GM19035 (cell line): Measurements from ENCODE around the gene RPL27A.

Experiments used
- ATAC-seq: cut with Tn5 transposase; IDR thresholded peaks from one replicate; pipeline ENCODE4 v1.9.1; 2021; ENCODE audit not compliant: unreplicated experiment

Gene RPL27A

DNA sequence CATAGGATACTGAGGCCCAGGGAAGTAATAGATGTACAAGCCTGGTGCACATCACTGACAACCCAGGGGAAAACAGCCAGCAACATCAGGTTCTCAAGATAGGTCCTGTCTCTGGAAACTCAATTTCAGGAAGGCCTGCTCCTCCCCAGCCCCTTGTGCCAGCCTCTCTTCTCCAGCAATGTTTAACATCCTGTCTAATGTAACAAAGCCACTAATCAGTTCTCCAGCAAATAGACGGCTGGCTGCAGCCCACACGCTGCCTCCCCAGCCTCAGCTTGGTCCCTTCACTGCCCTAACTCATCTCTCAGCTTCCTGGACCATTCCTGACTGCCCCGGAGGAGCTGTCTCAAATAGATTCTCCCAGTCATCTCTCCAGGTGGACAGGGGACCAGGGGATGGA is 37.8 kb downstream of the RPL27A start:
- no peak for ATAC-seq

DNA sequence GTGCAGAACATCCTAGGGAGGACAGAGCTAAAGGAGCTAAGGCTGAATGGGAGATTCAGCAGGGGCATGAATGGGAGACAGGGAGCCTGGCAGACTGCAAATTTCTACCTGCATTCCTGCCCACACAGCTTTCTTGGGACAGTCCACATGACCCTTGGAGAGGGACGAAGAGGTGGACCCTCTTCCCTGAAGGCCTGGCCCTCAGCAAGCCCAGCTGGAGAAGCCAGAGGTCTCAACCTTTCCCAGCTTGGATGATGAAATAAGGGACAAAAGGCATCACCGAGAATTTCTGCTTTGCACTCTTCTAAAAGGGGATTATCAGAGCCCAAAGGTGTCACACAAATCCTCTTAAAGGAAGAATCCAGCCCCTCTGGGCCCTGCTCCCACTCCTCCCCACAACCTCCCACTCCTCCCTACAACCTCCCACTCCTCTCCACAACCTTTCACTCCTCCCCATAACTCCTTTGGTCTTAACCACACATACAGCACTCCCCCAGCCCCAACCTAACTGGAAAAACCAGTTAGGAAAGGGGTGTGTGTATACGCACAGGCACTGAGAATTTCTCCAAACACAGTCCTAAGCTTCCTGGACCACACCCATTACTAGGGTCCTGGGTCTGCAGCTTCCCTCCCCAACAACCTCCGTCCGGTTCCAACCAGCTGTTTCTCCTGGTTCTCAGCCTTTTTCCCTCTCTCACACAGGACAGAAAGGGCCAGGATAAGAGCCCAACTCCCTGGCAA is 38.4 kb downstream of the RPL27A start:
- no peak for ATAC-seq

DNA sequence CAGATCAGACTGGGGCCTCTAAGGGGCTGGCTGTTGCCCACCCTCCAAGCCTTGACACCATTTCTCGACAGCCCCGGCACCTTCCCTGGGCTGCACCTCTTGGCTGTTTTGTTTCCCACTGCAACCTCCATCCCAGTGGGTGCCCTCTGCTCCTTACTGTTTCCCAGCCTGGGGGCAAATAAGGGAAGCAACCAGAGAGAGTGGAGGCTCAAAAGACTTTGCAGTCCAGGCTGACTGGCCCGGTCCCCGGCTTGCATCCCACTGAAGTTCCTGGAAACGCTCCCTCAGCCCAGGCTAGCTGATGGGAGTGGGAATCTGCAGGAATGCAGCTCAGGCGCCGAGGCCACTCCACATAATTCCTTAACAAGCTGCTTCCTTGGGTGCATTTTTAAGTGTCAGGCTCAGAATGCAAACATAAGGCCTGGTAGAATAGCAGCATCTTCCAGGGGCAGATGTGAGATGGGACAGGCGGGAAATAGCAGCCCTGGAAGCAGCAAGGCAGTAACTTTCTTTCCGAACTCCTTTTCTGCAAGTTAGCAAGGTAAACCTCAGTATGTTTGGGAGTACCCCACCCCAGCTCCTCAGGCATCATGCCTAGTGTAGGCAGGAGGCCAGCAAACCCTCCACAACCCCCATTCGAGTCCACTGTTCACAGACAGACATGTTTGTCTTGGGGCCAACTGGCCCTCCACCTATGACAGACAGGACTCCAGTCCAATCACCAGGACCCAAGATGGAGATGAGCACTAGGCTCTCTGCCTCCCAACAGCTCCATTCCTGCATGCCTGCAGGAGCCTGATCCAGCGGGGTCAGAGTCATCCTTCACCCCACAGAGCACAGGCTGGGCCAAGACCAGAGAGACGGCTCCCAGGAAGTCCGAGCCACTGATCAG is 39.3 kb downstream of the RPL27A start:
- no peak for ATAC-seq

DNA sequence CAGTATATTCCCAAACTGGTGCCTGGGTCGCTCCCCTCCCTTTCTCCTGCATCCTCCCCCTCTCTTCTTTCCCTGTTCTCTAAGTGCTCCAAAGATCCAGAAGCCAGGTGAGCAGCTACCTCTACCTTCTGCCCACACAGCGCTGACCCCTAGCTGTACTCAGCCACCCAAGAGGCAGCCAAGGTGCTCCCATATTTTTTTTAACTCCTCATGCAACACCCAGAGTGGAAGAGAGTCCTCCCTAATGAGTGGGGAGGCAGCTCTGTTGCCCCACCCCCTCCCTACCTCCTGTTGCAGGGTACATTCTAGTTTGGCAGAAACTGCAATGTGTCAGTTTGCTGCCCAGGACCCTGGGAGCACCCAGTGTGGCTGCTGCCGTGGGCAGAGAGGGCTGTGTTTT is 40.2 kb downstream of the RPL27A start:
- no peak for ATAC-seq

DNA sequence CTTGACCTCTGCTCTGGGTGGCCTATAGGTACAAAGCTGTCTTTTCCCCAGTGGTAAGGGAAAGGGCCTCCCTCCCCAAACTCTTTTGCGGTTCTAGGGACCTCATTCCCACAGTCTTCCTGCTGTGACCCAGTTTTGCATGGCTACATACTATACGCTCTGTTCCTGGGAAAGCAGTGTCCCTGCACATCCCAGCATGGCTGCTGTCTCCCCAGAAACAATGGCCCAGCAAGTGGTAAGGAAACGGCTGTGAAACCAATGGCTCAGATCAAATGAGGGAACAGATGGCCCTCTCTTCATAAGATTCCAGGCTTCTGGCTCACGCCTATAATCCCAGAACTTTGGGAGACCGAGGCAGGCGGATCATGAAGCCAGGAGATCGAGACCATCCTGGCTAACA is 41.1 kb downstream of the RPL27A start:
- no peak for ATAC-seq

DNA sequence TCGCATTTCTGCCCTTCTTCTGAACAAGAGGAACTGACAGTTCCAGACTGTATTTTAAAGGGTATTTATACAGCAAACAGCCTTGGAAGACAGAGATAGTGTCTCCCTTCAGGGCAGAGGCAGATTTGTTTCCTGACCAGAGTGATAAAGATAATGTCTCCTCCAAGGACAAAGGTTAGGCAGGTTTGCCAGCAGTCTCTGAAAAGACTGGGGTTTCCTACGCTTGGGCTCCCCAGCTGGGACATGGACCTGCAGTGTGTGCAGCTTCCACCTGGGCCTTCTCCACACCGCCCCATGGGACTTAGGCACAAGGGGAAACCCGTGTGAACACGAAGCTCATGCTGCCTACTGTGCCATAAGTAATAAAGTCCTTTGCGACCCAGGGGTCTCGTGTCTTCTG is 42.1 kb downstream of the RPL27A start:
- no peak for ATAC-seq

DNA sequence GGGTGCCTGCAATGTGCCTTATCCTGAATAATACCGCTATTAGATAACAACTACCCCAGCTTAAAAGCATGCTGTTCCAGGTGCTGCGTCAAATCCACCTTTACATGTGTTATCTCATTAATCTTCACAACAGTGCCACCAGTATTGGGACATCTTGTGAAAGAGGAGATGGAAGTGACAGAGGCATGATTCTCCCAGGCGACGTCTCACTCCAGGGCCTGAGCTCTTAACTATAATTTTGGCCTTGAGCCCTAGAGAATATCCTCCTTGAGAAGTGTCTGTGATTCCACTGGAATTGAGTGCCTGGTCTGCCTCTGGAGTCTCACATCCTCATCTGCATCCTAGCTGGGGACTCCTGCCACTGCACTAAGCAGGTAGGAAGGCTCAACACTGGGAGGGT is 43.8 kb downstream of the RPL27A start:
- no peak for ATAC-seq

DNA sequence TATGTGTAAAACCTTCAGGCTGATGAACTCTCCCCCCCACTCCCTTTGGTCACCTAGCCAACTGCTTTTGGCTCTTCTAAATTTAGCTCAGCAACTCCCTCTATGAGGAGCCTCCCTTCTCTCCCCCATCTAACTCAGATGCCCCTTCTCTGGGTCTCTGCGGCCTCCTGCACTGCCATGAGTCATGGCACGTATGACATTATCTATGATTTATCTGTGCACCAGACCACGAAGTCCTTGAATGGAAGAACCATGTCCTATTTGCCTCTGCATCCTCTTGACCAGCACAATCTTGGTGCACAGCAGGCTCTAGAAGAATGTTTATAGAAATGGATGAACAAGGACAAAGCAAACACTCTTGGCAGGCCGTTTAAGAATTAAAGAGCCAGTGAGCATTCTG is 46.0 kb downstream of the RPL27A start:
- ATAC-seq: no peak

DNA sequence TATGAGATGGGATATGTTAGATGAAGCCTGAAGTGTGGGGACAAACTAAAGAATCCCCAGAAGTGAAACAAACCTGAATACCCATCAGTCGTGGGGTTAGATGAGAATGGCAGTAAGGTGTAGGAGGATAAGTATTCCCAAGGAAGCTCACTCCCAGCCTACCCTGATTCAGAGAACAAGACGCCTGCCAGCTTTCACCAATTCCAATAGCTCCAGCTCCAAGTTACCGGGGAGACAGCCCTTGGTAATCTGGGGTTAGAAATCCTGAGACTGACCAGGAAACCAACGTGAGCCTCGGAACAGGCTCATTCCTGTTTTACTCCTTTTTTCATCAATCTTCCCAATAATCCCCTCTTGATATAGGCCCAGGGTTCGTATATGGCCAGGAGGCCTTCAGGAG is 46.5 kb downstream of the RPL27A start:
- ATAC-seq: no peak

DNA sequence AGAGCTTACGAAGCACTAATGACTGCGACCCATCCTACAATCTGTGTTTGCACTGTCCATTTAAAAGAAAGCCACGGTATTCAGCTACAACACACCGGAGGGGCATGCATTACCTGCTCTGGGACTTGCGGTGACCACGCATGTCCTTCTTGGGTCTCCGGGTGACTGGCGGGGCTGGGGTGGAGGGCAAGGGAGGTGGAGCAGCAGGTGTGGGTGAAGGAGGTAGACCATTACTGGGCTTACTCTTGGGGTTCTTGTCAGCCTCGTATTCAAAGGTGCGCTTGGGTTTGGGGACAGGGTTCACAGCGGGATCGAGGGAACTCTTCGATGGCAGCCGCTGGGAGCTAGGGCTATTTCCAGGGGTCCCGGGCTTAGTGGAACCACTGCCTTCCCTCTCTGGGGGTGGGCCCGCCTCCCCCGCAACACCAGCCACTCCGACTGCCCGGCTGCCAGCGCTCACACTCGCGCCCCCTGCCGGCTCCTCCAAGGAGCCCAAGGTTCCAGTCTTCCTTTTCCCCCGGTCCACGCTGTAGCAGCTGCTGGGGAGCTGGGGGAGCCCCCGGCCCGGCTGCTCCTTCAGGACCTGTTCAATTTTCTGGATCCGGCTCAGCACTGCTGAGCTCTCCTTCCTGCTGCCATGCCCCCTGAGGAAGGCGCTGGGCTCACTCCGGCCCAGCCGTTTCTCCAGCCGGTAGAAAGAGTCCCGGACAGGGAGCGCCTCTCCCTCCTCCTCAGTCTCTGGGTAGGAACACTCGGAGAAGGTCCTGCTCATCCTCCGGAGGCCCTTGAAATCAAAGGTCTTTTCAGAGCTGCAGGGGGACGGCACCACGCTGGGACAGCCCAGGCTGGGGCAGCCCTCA is 47.5 kb downstream of the RPL27A start:
- no peak for ATAC-seq

DNA sequence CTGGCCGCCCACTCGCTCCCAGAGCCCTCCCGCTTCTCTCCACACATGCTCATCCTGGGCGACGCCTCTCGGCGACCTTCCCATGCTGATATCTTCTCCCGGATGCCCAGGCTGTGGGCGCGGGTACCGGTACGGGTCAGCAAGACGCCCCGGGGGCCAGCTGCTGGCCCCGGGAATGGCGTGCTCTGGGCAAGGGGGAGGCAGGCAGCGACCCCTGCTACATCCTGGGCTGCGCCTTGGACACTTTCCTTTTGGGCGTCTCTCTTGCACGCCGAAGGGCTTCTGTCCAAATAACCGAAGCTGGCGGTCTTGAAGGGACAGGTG is 48.1 kb downstream of the RPL27A start:
- ATAC-seq: no peak

DNA sequence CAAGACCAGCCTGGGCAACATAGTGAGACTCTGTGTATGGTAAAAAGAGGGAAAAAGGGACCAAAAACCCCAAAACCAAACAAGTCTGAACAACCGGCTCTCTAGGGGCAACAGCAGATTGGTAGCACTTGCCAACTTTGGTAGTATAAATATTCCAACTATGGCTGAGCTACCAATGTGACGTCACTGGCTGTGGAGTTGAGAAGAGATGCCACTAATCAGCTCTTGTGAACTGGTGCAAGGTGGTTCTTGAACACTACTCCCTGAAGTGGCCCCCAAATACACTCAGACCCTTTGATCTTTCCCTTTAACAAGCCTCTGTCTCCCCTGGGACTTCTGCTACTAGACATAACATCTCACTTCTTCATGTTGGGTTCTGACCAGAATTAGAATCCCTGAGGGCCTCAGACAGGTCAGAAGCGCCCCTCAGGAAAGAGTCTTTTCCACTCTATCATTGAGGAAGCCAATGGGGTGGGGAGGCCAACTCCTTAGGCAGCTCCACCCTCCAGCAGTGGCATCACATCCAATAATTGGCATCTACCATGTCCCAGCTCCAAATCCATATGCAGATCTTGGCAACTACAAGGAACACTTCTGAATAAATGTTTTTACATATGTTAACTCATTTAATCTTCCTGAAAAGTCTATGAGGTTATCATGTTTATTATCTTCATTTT is 49.2 kb downstream of the RPL27A start:
- ATAC-seq: peak; percentile 37

DNA sequence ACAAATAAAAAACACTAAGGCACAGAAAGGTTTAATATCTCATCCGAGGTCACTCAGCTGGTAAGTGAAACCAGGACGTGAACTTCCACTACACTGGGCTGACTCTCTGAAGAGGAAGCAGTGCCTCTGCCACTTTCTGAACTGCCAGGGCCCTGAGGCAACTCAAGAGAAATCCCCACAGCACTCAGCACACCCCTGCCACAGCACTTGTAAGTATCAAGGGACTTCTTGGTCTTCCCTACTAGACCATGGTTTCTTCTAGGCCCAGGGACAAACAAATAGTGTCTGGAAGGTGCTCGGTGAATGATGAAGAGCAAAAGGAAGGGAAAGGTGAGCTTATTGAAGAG is 49.7 kb downstream of the RPL27A start:
- ATAC-seq: peak; percentile 91

DNA sequence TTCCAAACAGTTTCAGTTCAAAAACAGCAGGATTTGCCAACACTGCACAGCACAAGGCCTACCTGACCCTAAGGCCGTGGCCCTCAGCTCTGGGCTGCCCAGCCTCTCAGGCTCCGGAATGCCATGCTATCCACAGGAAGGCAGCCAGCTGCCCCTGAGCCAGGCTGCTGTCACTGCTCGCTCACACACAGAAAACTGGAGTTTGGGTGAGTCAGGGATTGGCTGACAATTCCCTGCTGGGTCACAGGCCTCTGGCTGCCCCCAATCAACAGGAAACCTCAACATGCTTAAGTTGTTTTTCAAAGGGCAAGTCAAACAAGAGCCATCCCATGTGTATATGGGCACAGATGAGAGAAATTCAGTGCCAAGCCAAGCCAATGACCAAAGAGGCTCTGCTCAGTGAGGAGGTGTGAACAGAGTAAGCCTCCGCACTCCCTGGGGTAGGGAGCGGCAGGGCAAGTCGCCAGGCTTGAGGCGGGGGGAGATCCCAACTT is 50.2 kb downstream of the RPL27A start:
- peak; percentile 26 for ATAC-seq

DNA sequence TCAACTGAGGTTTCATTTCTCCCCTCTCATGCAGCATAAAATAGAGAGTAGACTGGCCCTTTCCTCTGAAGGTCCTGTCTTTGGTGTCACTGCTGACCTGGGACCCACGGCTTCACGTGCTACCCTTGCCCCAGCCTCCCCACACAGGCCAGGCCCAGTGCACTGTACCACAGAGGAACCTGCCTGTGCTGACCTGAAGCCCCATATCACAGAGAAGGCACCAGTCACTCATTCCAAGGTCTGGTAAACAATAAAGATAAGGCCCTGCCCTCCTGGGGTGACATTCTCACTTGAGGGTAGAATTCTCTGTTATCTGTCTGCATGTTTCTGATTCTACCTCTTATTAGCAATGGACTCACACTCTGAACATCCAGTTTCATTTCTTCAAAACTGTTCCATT is 51.3 kb downstream of the RPL27A start:
- no peak for ATAC-seq

DNA sequence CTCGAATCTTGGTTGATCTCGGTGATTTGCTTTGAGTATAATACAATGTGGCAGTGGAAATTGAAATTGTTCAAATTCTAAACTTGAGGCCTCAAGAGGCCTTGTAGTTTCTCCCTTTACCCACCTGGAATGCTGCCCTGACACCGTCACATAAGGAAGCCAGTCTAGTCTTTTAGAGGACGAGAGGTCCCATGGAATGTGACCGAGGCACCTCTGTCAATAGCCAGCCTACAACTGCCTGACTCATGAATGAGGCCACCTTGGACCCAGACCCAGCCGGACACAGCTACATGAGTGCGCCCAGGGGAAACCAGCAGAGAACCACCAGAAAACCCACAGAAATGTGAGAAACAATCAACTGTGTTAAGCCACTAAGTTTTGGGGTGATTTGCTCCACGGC is 52.5 kb downstream of the RPL27A start:
- no peak for ATAC-seq

DNA sequence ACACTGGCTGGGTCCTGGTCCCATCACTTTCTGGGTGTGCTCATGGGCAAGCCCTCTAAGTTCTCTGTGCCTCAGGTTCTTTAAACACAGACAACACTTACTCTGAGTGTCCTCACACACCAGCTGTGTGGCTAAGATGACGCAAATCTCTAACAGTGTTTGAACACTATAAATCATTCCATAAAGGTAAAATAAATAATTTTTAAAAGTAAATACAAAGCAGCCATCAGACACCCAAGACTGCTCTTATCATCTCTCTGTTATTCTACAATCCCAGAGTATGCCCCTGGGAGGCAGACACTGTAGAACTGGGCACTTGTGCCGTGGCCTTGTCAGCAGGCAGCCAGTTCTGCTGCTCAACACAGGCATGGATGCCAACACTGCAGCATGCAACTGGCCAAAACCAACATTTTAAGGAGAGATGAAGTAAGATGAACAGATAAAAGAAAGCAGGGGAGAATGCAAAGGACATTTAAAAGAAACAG is 56.8 kb downstream of the RPL27A start:
- ATAC-seq: no peak
